ENCODE measurements around the gene NRCAM. TPM values are rescaled to one million over a fixed set of nuclear protein-coding genes. Genes with fewer than 3 reads are reported as not detected.

NRCAM gene
- total RNA-seq, 1 donor from 2014 or later = 39.0 TPM

DNA sequence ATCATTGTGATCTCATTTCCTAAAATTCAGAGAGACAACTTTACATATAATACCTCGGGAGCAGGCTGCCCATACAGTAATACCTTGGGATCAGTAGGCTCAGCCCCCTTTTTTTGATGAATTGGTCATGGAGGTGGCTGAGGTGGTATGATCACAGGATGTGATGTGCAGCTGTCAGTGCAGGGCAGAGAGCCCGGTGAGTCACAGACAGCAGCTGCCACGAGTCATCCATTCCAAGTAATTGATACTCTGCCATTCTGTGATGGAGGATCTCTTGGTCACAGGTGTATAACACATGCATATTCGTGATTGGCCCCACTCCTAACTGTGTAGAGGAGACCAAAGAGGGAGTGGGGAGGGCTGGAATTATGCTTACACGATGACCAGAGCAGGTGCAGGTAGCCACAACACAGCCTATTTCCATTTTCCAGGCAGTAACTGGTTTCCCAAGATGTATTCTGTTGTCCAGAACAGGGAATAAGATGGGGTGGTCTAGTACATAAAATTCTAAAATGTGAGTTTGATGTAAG lies 14.1 kb downstream of the NRCAM start:
- no peaks in the 10 kb centered on the region for H3K36me3 ChIP-seq (ENCODE audit: control insufficient read depth, insufficient read depth, low read length)
- TF ChIP-seq, protein P1, sequence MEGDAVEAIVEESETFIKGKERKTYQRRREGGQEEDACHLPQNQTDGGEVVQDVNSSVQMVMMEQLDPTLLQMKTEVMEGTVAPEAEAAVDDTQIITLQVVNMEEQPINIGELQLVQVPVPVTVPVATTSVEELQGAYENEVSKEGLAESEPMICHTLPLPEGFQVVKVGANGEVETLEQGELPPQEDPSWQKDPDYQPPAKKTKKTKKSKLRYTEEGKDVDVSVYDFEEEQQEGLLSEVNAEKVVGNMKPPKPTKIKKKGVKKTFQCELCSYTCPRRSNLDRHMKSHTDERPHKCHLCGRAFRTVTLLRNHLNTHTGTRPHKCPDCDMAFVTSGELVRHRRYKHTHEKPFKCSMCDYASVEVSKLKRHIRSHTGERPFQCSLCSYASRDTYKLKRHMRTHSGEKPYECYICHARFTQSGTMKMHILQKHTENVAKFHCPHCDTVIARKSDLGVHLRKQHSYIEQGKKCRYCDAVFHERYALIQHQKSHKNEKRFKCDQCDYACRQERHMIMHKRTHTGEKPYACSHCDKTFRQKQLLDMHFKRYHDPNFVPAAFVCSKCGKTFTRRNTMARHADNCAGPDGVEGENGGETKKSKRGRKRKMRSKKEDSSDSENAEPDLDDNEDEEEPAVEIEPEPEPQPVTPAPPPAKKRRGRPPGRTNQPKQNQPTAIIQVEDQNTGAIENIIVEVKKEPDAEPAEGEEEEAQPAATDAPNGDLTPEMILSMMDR (IDR thresholded peaks at IDR 0.05; ENCODE audit: insufficient read depth, low read length, poor library complexity, severe bottlenecking) = no peak
- H3K4me3 ChIP-seq (ENCODE audit: low read depth, low read length) = no peak overlapping the region
- H3K27me3 ChIP-seq (ENCODE audit: control insufficient read depth, insufficient read depth, low read length) = no peaks in the 10 kb centered on the region
- DNase-seq (ENCODE audit: low read depth) = peak; percentile 54

DNA sequence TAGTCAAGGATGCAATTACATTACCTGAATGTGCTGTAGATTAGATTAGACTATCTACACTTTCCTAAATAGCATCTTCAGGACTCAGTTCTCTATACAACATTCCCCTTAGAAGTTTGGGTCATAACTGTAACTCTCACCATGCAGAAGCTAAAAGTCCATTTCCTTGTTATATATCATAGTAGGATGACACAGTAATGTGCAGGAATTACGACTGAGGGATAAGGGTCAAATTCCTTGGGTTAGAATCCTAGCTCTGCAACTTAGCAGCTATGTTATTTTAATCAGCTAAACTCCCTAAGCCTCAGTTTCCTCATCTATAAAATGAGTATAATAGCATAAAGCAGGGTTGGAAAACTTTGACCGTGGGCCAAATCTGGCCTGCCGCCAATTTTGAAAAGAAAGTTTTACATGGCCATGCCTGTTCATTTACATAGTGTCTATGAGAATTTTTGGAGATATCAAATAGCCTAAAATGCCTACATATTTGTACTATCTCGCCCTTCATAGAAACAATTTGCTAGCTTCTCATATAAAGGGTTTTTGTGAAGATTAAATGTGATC lies 14.8 kb downstream of the NRCAM start:
- Histone ChIP-seq H3K4me3 (ENCODE audit: low read depth, low read length) (no peak overlapping the region), H3K36me3 (ENCODE audit: control insufficient read depth, insufficient read depth, low read length) (no peaks in the 10 kb centered on the region), H3K27me3 (ENCODE audit: control insufficient read depth, insufficient read depth, low read length) (no peaks in the 10 kb centered on the region)
- TF ChIP-seq, protein P1 (IDR thresholded peaks at IDR 0.05; ENCODE audit: insufficient read depth, low read length, poor library complexity, severe bottlenecking) = no peak
- no peak for DNase-seq (ENCODE audit: low read depth)

DNA sequence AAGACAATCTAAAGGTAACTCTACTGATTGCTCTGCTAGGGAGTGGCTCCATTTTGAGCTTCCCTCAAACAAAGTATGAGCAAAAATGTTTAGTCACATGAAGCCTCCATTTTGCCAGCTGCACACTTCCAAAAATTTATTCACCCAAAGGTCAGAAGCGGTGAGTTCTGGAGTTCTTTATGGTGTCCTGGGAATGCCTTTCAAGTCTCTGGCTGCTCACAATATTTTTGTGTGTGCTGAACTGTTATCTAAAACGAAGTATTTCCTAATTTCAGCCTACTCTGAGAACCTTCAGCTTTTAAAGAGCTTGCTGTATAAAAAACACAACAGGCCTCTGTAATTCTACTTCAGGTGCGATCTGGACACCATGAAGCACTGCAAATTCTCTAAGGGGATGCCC lies 15.6 kb downstream of the NRCAM start:
- H3K4me3 ChIP-seq (ENCODE audit: low read depth, low read length) = no peak overlapping the region
- no peaks in the 10 kb centered on the region for H3K36me3 ChIP-seq (ENCODE audit: control insufficient read depth, insufficient read depth, low read length)
- no peaks in the 10 kb centered on the region for H3K27me3 ChIP-seq (ENCODE audit: control insufficient read depth, insufficient read depth, low read length)
- DNase-seq (ENCODE audit: low read depth) = no peak
- TF ChIP-seq, protein P1 (IDR thresholded peaks at IDR 0.05; ENCODE audit: insufficient read depth, low read length, poor library complexity, severe bottlenecking) = no peak

- H3K36me3 ChIP-seq (ENCODE audit: control insufficient read depth, insufficient read depth, low read length) = no peaks in the 10 kb centered on the region
- TF ChIP-seq, protein P1 (IDR thresholded peaks at IDR 0.05; ENCODE audit: insufficient read depth, low read length, poor library complexity, severe bottlenecking) = no peak
- H3K27me3 ChIP-seq (ENCODE audit: control insufficient read depth, insufficient read depth, low read length) = no peaks in the 10 kb centered on the region
- no peak for DNase-seq (ENCODE audit: low read depth)
- no peak overlapping the region for H3K4me3 ChIP-seq (ENCODE audit: low read depth, low read length)
Observed at GRCh38 chr7:108436906-108437305, 19.3 kb downstream of the NRCAM start.

DNA sequence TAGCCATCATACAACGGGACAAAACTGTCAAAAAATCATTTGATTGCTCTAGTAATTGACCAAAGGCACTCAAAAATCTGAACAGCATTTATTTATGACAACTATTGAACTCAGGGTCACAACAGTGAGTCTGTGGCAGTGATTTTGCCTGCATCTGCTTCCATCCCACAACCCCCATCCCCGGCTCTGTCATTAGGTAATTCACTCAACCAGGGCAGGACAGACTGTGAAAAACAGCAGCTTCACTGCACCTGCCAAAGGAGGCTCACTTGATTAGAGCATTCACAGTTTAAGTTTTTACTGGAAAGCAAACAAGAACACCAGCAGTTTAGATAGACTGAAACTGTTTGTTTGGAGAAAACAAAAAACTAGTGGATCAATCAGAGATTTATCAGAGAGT lies 22.2 kb downstream of the NRCAM start:
- TF ChIP-seq, protein P1 (IDR thresholded peaks at IDR 0.05; ENCODE audit: insufficient read depth, low read length, poor library complexity, severe bottlenecking) = no peak
- no peaks in the 10 kb centered on the region for H3K27me3 ChIP-seq (ENCODE audit: control insufficient read depth, insufficient read depth, low read length)
- no peaks in the 10 kb centered on the region for H3K36me3 ChIP-seq (ENCODE audit: control insufficient read depth, insufficient read depth, low read length)

GRCh38 chr7:108431099-108431498 lies 25.1 kb downstream of the NRCAM start:
- H3K36me3 ChIP-seq (ENCODE audit: control insufficient read depth, insufficient read depth, low read length) = no peaks in the 10 kb centered on the region
- TF ChIP-seq, protein P1 (IDR thresholded peaks at IDR 0.05; ENCODE audit: insufficient read depth, low read length, poor library complexity, severe bottlenecking) = no peak
- no peak for DNase-seq (ENCODE audit: low read depth)
- H3K27me3 ChIP-seq (ENCODE audit: control insufficient read depth, insufficient read depth, low read length) = no peaks in the 10 kb centered on the region
- H3K4me3 ChIP-seq (ENCODE audit: low read depth, low read length) = no peak overlapping the region

More for the DNA sequence above, 22.2 kb downstream of the NRCAM start:
- DNase-seq (ENCODE audit: low read depth) = no peak
- H3K4me3 ChIP-seq (ENCODE audit: low read depth, low read length) = no peak overlapping the region

Data from kidney epithelial cell (primary cell).